H9 (cell line): ENCODE data around the gene FREM1. TPM values are rescaled to one million over a fixed set of nuclear protein-coding genes. Genes with fewer than 3 reads are reported as not detected.

Source experiments
- DNase-seq: peaks from one replicate; pipeline ENCODE4 v3.0.0-alpha.2; 2017
- H2AFZ ChIP-seq: one replicate; pipeline ENCODE4 v1.6.1; 2013; ENCODE audit warnings: mild to moderate bottlenecking, low read length, control low read depth, moderate library complexity
- H2AK5ac ChIP-seq: 2 replicates; pipeline ENCODE4 v1.6.1; 2013; ENCODE audit warnings: low read length, control low read depth, mixed read lengths; ENCODE audit not compliant: insufficient read length
- H2BK120ac ChIP-seq: one replicate; pipeline ENCODE4 v1.6.1; 2013; ENCODE audit warnings: low read depth, mild to moderate bottlenecking, low read length, control low read depth, inconsistent platforms; ENCODE audit not compliant: poor library complexity, severe bottlenecking
- H2BK12ac ChIP-seq: 2 replicates; pipeline ENCODE4 v1.6.1; 2013; ENCODE audit warnings: low read length, control low read depth, mixed read lengths, low read depth; ENCODE audit not compliant: insufficient read length
- H2BK15ac ChIP-seq: 2 replicates; pipeline ENCODE4 v1.6.1; 2013; ENCODE audit warnings: low read depth, low read length, control low read depth
- H2BK20ac ChIP-seq: one replicate; pipeline ENCODE4 v1.6.1; 2013; ENCODE audit warnings: low read depth, mild to moderate bottlenecking, low read length, control low read depth, inconsistent platforms; ENCODE audit not compliant: poor library complexity, severe bottlenecking
- H2BK5ac ChIP-seq: 2 replicates; pipeline ENCODE4 v1.6.1; 2013; ENCODE audit warnings: low read length, control low read depth, mixed read lengths; ENCODE audit not compliant: insufficient read length
- H3K14ac ChIP-seq: 2 replicates; pipeline ENCODE4 v1.6.1; 2013; ENCODE audit warnings: low read length, control low read depth; ENCODE audit not compliant: insufficient read depth
- H3K18ac ChIP-seq: 2 replicates; pipeline ENCODE4 v1.6.1; 2013; ENCODE audit warnings: low read depth, mild to moderate bottlenecking, mixed read lengths, low read length, control low read depth; ENCODE audit not compliant: insufficient read length
- H3K23ac ChIP-seq: 2 replicates; pipeline ENCODE4 v1.6.1; 2013; ENCODE audit warnings: low read length, control low read depth, mixed read lengths, low read depth; ENCODE audit not compliant: insufficient read length
- H3K23me2 ChIP-seq: 2 replicates; pipeline ENCODE4 v1.6.1; 2013; ENCODE audit warnings: low read depth, mild to moderate bottlenecking, mixed read lengths, low read length, control low read depth; ENCODE audit not compliant: insufficient read length, poor library complexity, severe bottlenecking
- H3K27ac ChIP-seq: 2 replicates; pipeline ENCODE4 v1.5.1; 2013; ENCODE audit warnings: low read length, control low read depth, mixed read lengths, low read depth; ENCODE audit not compliant: insufficient read length
- H3K27me3 ChIP-seq: 2 replicates; pipeline ENCODE4 v1.6.1; 2013; ENCODE audit warnings: low read length, control low read depth, inconsistent platforms; ENCODE audit not compliant: insufficient read depth
- H3K4ac ChIP-seq: 2 replicates; pipeline ENCODE4 v1.6.1; 2013; ENCODE audit warnings: low read depth, mild to moderate bottlenecking, control low read depth, inconsistent platforms, low read length, moderate library complexity
- H3K4me1 ChIP-seq: 2 replicates; pipeline ENCODE4 v1.6.1; 2013; ENCODE audit warnings: low read length, control low read depth, inconsistent platforms; ENCODE audit not compliant: insufficient read depth
- H3K4me2 ChIP-seq: 2 replicates; pipeline ENCODE4 v1.6.1; 2013; ENCODE audit warnings: low read length, control low read depth, mixed read lengths; ENCODE audit not compliant: insufficient read length, insufficient read depth
- H3K56ac ChIP-seq: 2 replicates; pipeline ENCODE4 v1.6.1; 2013; ENCODE audit warnings: low read depth, mild to moderate bottlenecking, mixed read lengths, low read length, control low read depth; ENCODE audit not compliant: insufficient read length
- H3K79me1 ChIP-seq: 2 replicates; pipeline ENCODE4 v1.6.1; 2013; ENCODE audit warnings: low read depth, mild to moderate bottlenecking, moderate library complexity, low read length, control low read depth, inconsistent platforms; ENCODE audit not compliant: insufficient read depth, poor library complexity, severe bottlenecking
- H3K79me2 ChIP-seq: 2 replicates; pipeline ENCODE4 v1.6.1; 2013; ENCODE audit warnings: low read length, control low read depth, inconsistent platforms; ENCODE audit not compliant: insufficient read depth
- H3K9ac ChIP-seq: 2 replicates; pipeline ENCODE4 v1.6.1; 2013; ENCODE audit warnings: low read length, control low read depth, mixed read lengths; ENCODE audit not compliant: insufficient read length; ENCODE audit errors: extremely low read depth
- H3K9me3 ChIP-seq: one replicate; pipeline ENCODE4 v1.6.1; 2013; ENCODE audit warnings: low read depth, low read length, inconsistent platforms; ENCODE audit not compliant: control insufficient read depth
- H3T11ph ChIP-seq: one replicate; pipeline ENCODE4 v1.6.1; 2013; ENCODE audit warnings: mild to moderate bottlenecking, low read length, control low read depth, inconsistent platforms
- H4K20me1 ChIP-seq: one replicate; pipeline ENCODE4 v1.6.1; 2013; ENCODE audit not compliant: control insufficient read depth, insufficient read length, insufficient read depth
- H4K5ac ChIP-seq: 2 replicates; pipeline ENCODE4 v1.6.1; 2013; ENCODE audit warnings: low read depth, mild to moderate bottlenecking, mixed read lengths, low read length, control low read depth; ENCODE audit not compliant: insufficient read length
- H4K8ac ChIP-seq: replicated peaks from 2 replicates; pipeline ENCODE4 v1.6.1; 2013; ENCODE audit warnings: low read length, control low read depth, mixed read lengths, low read depth; ENCODE audit not compliant: insufficient read length
- H4K91ac ChIP-seq: 2 replicates; pipeline ENCODE4 v1.6.1; 2013; ENCODE audit warnings: low read depth, mild to moderate bottlenecking, moderate library complexity, mixed read lengths, low read length, control low read depth; ENCODE audit not compliant: insufficient read length
- H3K27ac Mint-ChIP-seq, 3 experiments: 2 replicates in 2 of 3; 3 replicates in 1 of 3; pipeline ENCODE4 v1.8.0; 2020 to 2021; ENCODE audit warnings: mixed read lengths in 3 of 3, mild to moderate bottlenecking in 1 of 3, moderate library complexity in 1 of 3
- H3K27me3 Mint-ChIP-seq: 2 replicates; pipeline ENCODE4 v1.8.0; 2021; ENCODE audit warnings: low read depth, mild to moderate bottlenecking, moderate library complexity, mixed read lengths
- H3K36me3 Mint-ChIP-seq, 3 experiments: 2 replicates in 2 of 3; 3 replicates in 1 of 3; pipeline ENCODE4 v1.8.0; 2020 to 2021; ENCODE audit warnings: low read depth in 3 of 3, mixed read lengths in 3 of 3; ENCODE audit not compliant: insufficient read depth in 1 of 3
- H3K4me1 Mint-ChIP-seq, 2 experiments: 2 replicates each; pipeline ENCODE4 v1.8.0; 2020; ENCODE audit warnings: mixed read lengths in 2 of 2
- H3K4me3 Mint-ChIP-seq, 2 experiments: 2 replicates in 1 of 2; 3 replicates in 1 of 2; pipeline ENCODE4 v1.8.0; 2020 to 2021; ENCODE audit warnings: mild to moderate bottlenecking in 2 of 2, mixed read lengths in 2 of 2, moderate library complexity in 1 of 2
- H3K9me3 Mint-ChIP-seq, 2 experiments: 2 replicates in 1 of 2; 3 replicates in 1 of 2; pipeline ENCODE4 v1.8.0; 2020; ENCODE audit warnings: mild to moderate bottlenecking in 2 of 2, mixed read lengths in 2 of 2, moderate library complexity in 1 of 2
- CTCF ChIP-seq: fragments of 200-600 bp; sonication (generic); conservative IDR thresholded peaks from 3 replicates; pipeline ENCODE4 v1.8.0; 2021; ENCODE audit warnings: antibody characterized with exemption, mild to moderate bottlenecking
- WGBS: extraction: QIAGEN DNeasy Blood & Tissue Kit; methylation state at CpG from one replicate; pipeline ENCODE4 v1.1.7; 2013; ENCODE audit warnings: missing lambda C conversion rate, low lambda C conversion rate, mixed read lengths; ENCODE audit not compliant: insufficient read length; ENCODE audit errors: extremely low coverage; 5-methylcytosine and 5-hydroxymethylcytosine counted together
- total RNA-seq: library from RNA; stranded (reverse); gene quantifications from 2 replicates; pipeline ENCODE4 v1.2.1, GENCODE V29; 2021

The FREM1 gene
- total RNA-seq, 1 experiment from 2014 or later = 0.44 TPM

GRCh38 chr9:14746626-14747025 lies 163.6 kb downstream of the FREM1 start:
- no peak for TF ChIP-seq CTCF
- no peak overlapping the region for H2BK120ac ChIP-seq
- no peak overlapping the region for H2BK12ac ChIP-seq
- no peaks in the 10 kb centered on the region for H3K27me3 ChIP-seq
- H3K4ac ChIP-seq = no peak overlapping the region
- no peaks in the 10 kb centered on the region for H3K79me1 ChIP-seq
- H4K5ac ChIP-seq = no peak overlapping the region
- no peak overlapping the region for H3K27ac Mint-ChIP-seq
- no peaks in the 10 kb centered on the region; the same call in 1 of the 2 replicates for H3K4me1 ChIP-seq
- H3K36me3 Mint-ChIP-seq = peaks cover 0 to 3% (median 0%) of the 10 kb centered on the region in 3 experiments; a peak in 2 of 7 replicates
- no peak overlapping the region for H3T11ph ChIP-seq
- no CpG with 5 or more reads among the region's 3 CpGs for WGBS
- H3K9me3 ChIP-seq = no peaks in the 10 kb centered on the region
- no peak overlapping the region for H3K4me2 ChIP-seq
- H3K56ac ChIP-seq = no peak overlapping the region
- no peaks in the 10 kb centered on the region for H3K23me2 ChIP-seq
- no peak overlapping the region for H3K14ac ChIP-seq
- H4K8ac ChIP-seq = no peak overlapping the region
- H3K79me2 ChIP-seq = no peaks in the 10 kb centered on the region
- H3K23ac ChIP-seq = no peak overlapping the region
- H4K20me1 ChIP-seq = no peaks in the 10 kb centered on the region
- no peak overlapping the region for H4K91ac ChIP-seq
- H3K9ac ChIP-seq = no peak overlapping the region
- no peak overlapping the region for H2BK20ac ChIP-seq
- H3K27ac ChIP-seq = no peak overlapping the region
- H3K4me3 Mint-ChIP-seq = no peak overlapping the region
- no peak overlapping the region for H3K18ac ChIP-seq
- H2BK5ac ChIP-seq = no peak overlapping the region
- no peaks in the 10 kb centered on the region for H3K9me3 Mint-ChIP-seq
- H2BK15ac ChIP-seq = no peak overlapping the region
- no peaks in the 10 kb centered on the region for H3K27me3 Mint-ChIP-seq
- H3K4me1 Mint-ChIP-seq = peaks cover 20% of the 10 kb centered on the region in 2 experiments
- DNase-seq = no peak
- no peak overlapping the region for H2AK5ac ChIP-seq
- no peak overlapping the region for H2AFZ ChIP-seq
